ENCODE results near the gene SLC22A2.
"Not testable (repeated sequence)": the region's sequence is repeated elsewhere in the genome, so short reads cannot be mapped to it uniquely, and the experiment has no call there.

SLC22A2 gene

GRCh38 chr6:160258346-160259142 is at the start of gene SLC22A2:
TSS of gene SLC22A2 (minus strand) at chr6:160258821. CDS start at chr6:160258757, 64 bp downstream.
- FAIRE-seq: no peak
- DNase-seq (ENCODE audit: extremely low spot score, insufficient read length, low read depth): no peak

GRCh38 chr6:160305926-160306713 is 47.5 kb upstream of the SLC22A2 start:
- FAIRE-seq (no peak), DNase-seq (ENCODE audit: extremely low spot score, insufficient read length, low read depth) (no peak)

- DNase-seq (ENCODE audit: extremely low spot score, insufficient read length, low read depth) (no peak), FAIRE-seq (no peak)
These were observed 45.2 kb upstream of the SLC22A2 start for GRCh38 chr6:160303806-160304205.

- FAIRE-seq; DNase-seq (ENCODE audit: extremely low spot score, insufficient read length, low read depth): not testable (repeated sequence)
These were observed 43.9 kb upstream of the SLC22A2 start for GRCh38 chr6:160302431-160303082.

GRCh38 chr6:160301339-160301738 is 42.7 kb upstream of the SLC22A2 start:
- no peak for DNase-seq (ENCODE audit: extremely low spot score, insufficient read length, low read depth)
- no peak for FAIRE-seq

GRCh38 chr6:160300076-160300695 is 41.6 kb upstream of the SLC22A2 start:
- FAIRE-seq (no peak), DNase-seq (ENCODE audit: extremely low spot score, insufficient read length, low read depth) (no peak)

- DNase-seq (ENCODE audit: extremely low spot score, insufficient read length, low read depth): no peak
- no peak for FAIRE-seq
These were observed 40.9 kb upstream of the SLC22A2 start for GRCh38 chr6:160299559-160299958.

- FAIRE-seq (no peak), DNase-seq (ENCODE audit: extremely low spot score, insufficient read length, low read depth) (no peak)
These were observed 39.5 kb upstream of the SLC22A2 start for GRCh38 chr6:160298121-160298520.

GRCh38 chr6:160297310-160297709 is 38.7 kb upstream of the SLC22A2 start:
- no peak for FAIRE-seq
- DNase-seq (ENCODE audit: extremely low spot score, insufficient read length, low read depth): no peak

- FAIRE-seq: no peak
- DNase-seq (ENCODE audit: extremely low spot score, insufficient read length, low read depth): no peak
These were observed 35.2 kb upstream of the SLC22A2 start for GRCh38 chr6:160293844-160294243.

GRCh38 chr6:160285541-160286105 is 27.0 kb upstream of the SLC22A2 start:
- DNase-seq (ENCODE audit: extremely low spot score, insufficient read length, low read depth) (no peak), FAIRE-seq (no peak)

GRCh38 chr6:160284575-160284974 is 26.0 kb upstream of the SLC22A2 start:
- no peak for DNase-seq (ENCODE audit: extremely low spot score, insufficient read length, low read depth)
- FAIRE-seq: no peak

- FAIRE-seq: no peak
- no peak for DNase-seq (ENCODE audit: extremely low spot score, insufficient read length, low read depth)
These were observed 23.8 kb upstream of the SLC22A2 start for GRCh38 chr6:160282444-160282843.

- no peak for FAIRE-seq
- DNase-seq (ENCODE audit: extremely low spot score, insufficient read length, low read depth): no peak
These were observed 21.2 kb upstream of the SLC22A2 start for GRCh38 chr6:160279850-160280249.

GRCh38 chr6:160278786-160279310 is 20.2 kb upstream of the SLC22A2 start:
- FAIRE-seq: no peak

GRCh38 chr6:160278311-160278710 is 19.7 kb upstream of the SLC22A2 start:
- FAIRE-seq: no peak
- DNase-seq (ENCODE audit: extremely low spot score, insufficient read length, low read depth): no peak

More at GRCh38 chr6:160278786-160279310, 20.2 kb upstream of the SLC22A2 start:
- no peak for DNase-seq (ENCODE audit: extremely low spot score, insufficient read length, low read depth)

- no peak for FAIRE-seq
- no peak for DNase-seq (ENCODE audit: extremely low spot score, insufficient read length, low read depth)
These were observed 18.9 kb upstream of the SLC22A2 start for GRCh38 chr6:160277546-160277945.

- FAIRE-seq (no peak), DNase-seq (ENCODE audit: extremely low spot score, insufficient read length, low read depth) (no peak)
These were observed 18.5 kb upstream of the SLC22A2 start for GRCh38 chr6:160277144-160277543.

- DNase-seq (ENCODE audit: extremely low spot score, insufficient read length, low read depth) (no peak), FAIRE-seq (no peak)
These were observed 17.5 kb upstream of the SLC22A2 start for GRCh38 chr6:160276126-160276525.
